Measurements from ENCODE around the gene IRGQ.

DNA sequence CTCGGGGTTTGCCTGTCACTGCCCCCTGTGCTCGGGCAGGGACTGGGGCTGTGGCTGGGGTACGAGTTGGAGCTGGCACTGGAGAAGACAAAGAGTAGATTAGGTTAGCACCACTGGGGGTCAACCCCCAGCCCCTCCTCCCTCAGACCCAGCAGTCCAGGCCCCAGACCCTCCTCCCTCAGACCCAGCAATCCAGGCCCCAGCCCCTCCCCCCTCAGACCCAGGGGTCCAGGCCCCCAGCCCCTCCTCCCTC is 43.8 kb downstream of the IRGQ start:
- TF ChIP-seq, protein P1, sequence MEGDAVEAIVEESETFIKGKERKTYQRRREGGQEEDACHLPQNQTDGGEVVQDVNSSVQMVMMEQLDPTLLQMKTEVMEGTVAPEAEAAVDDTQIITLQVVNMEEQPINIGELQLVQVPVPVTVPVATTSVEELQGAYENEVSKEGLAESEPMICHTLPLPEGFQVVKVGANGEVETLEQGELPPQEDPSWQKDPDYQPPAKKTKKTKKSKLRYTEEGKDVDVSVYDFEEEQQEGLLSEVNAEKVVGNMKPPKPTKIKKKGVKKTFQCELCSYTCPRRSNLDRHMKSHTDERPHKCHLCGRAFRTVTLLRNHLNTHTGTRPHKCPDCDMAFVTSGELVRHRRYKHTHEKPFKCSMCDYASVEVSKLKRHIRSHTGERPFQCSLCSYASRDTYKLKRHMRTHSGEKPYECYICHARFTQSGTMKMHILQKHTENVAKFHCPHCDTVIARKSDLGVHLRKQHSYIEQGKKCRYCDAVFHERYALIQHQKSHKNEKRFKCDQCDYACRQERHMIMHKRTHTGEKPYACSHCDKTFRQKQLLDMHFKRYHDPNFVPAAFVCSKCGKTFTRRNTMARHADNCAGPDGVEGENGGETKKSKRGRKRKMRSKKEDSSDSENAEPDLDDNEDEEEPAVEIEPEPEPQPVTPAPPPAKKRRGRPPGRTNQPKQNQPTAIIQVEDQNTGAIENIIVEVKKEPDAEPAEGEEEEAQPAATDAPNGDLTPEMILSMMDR (IDR thresholded peaks at IDR 0.05): no peak
- TF ChIP-seq EZH2 (IDR thresholded peaks at IDR 0.05) (no peak), EZH2phosphoT487 (IDR thresholded peaks at IDR 0.05) (no peak)
